Duodenal mucosa (tissue), 2 donors: ENCODE measurements around the gene MAGI1.

Experiments used
- H3K27ac ChIP-seq: one replicate; pipeline ENCODE4 v1.7.0; 2013; ENCODE audit warnings: low read depth, low read length
- H3K27me3 ChIP-seq, 2 donors: one replicate each; pipeline ENCODE4 v1.7.0; 2013; ENCODE audit warnings: low read length in 2 of 2, control low read depth in 1 of 2; ENCODE audit not compliant: insufficient read depth in 2 of 2, control insufficient read depth in 1 of 2
- H3K36me3 ChIP-seq, 2 donors: one replicate each; pipeline ENCODE4 v1.7.0; 2013; ENCODE audit warnings: low read length in 2 of 2, control low read depth in 1 of 2; ENCODE audit not compliant: insufficient read depth in 2 of 2, control insufficient read depth in 1 of 2
- H3K4me1 ChIP-seq, 2 donors: one replicate each; pipeline ENCODE4 v1.7.0; 2013; ENCODE audit warnings: low read length in 2 of 2, control low read depth in 1 of 2; ENCODE audit not compliant: insufficient read depth in 2 of 2, control insufficient read depth in 1 of 2
- H3K4me3 ChIP-seq, 2 donors: one replicate each; pipeline ENCODE4 v1.7.0; 2013; ENCODE audit warnings: low read length in 2 of 2, low read depth in 1 of 2
- H3K9ac ChIP-seq, 2 donors: one replicate each; pipeline ENCODE4 v1.7.0; 2013; ENCODE audit warnings: low read length in 2 of 2, low read depth in 1 of 2
- H3K9me3 ChIP-seq, 2 donors: one replicate each; pipeline ENCODE4 v1.7.0; 2013; ENCODE audit warnings: low read length in 2 of 2, control low read depth in 1 of 2; ENCODE audit not compliant: control insufficient read depth in 1 of 2

The MAGI1 gene

GRCh38 chr3:65639444-65639843 lies 399.3 kb downstream of the MAGI1 start:
- Histone ChIP-seq H3K27me3 (no peaks in the 10 kb centered on the region), H3K9ac (no peak overlapping the region), H3K4me1 (peaks cover 0 to 9% of the 10 kb centered on the region in 2 donors), H3K36me3 (no peaks in the 10 kb centered on the region), H3K9me3 (no peaks in the 10 kb centered on the region), H3K27ac (no peak overlapping the region), H3K4me3 (no peak overlapping the region)

GRCh38 chr3:65638301-65638700 lies 400.4 kb downstream of the MAGI1 start:
- Histone ChIP-seq H3K9ac (no peak overlapping the region), H3K9me3 (no peaks in the 10 kb centered on the region), H3K36me3 (no peaks in the 10 kb centered on the region), H3K4me3 (no peak overlapping the region), H3K27me3 (no peaks in the 10 kb centered on the region), H3K4me1 (peaks cover 0 to 9% of the 10 kb centered on the region in 2 donors), H3K27ac (no peak overlapping the region)

GRCh38 chr3:65636326-65636725 lies 402.4 kb downstream of the MAGI1 start:
- no peak overlapping the region for H3K27ac ChIP-seq
- H3K36me3 ChIP-seq: no peaks in the 10 kb centered on the region
- H3K9ac ChIP-seq: no peak overlapping the region
- no peaks in the 10 kb centered on the region for H3K27me3 ChIP-seq
- H3K4me1 ChIP-seq: peaks cover 0 to 9% of the 10 kb centered on the region in 2 donors
- no peaks in the 10 kb centered on the region for H3K9me3 ChIP-seq
- no peak overlapping the region for H3K4me3 ChIP-seq

GRCh38 chr3:65635657-65636056 lies 403.1 kb downstream of the MAGI1 start:
- Histone ChIP-seq H3K4me3 (no peak overlapping the region), H3K4me1 (peaks cover 0 to 9% of the 10 kb centered on the region in 2 donors), H3K36me3 (no peaks in the 10 kb centered on the region), H3K27ac (no peak overlapping the region), H3K9ac (no peak overlapping the region), H3K27me3 (no peaks in the 10 kb centered on the region), H3K9me3 (no peaks in the 10 kb centered on the region)

GRCh38 chr3:65633018-65633638 lies 405.6 kb downstream of the MAGI1 start:
- no peak overlapping the region for H3K4me3 ChIP-seq
- H3K4me1 ChIP-seq: peaks cover 0 to 9% of the 10 kb centered on the region in 2 donors
- no peaks in the 10 kb centered on the region for H3K36me3 ChIP-seq
- H3K27ac ChIP-seq: no peak overlapping the region
- no peaks in the 10 kb centered on the region for H3K27me3 ChIP-seq
- no peaks in the 10 kb centered on the region for H3K9me3 ChIP-seq
- H3K9ac ChIP-seq: no peak overlapping the region

GRCh38 chr3:65632414-65632813 lies 406.3 kb downstream of the MAGI1 start:
- Histone ChIP-seq H3K36me3 (no peaks in the 10 kb centered on the region), H3K4me1 (peaks cover 0 to 9% of the 10 kb centered on the region in 2 donors), H3K9me3 (no peaks in the 10 kb centered on the region), H3K27ac (no peak overlapping the region), H3K9ac (no peak overlapping the region), H3K27me3 (no peaks in the 10 kb centered on the region), H3K4me3 (no peak overlapping the region)

GRCh38 chr3:65628978-65629377 lies 409.7 kb downstream of the MAGI1 start:
- no peak overlapping the region for H3K4me3 ChIP-seq
- H3K36me3 ChIP-seq: no peaks in the 10 kb centered on the region
- no peaks in the 10 kb centered on the region for H3K4me1 ChIP-seq
- no peak overlapping the region for H3K27ac ChIP-seq
- H3K27me3 ChIP-seq: no peaks in the 10 kb centered on the region
- no peaks in the 10 kb centered on the region for H3K9me3 ChIP-seq
- no peak overlapping the region for H3K9ac ChIP-seq

GRCh38 chr3:65627062-65627461 lies 411.7 kb downstream of the MAGI1 start:
- Histone ChIP-seq H3K9me3 (no peaks in the 10 kb centered on the region), H3K36me3 (no peaks in the 10 kb centered on the region), H3K4me3 (no peak overlapping the region), H3K27me3 (no peaks in the 10 kb centered on the region), H3K9ac (no peak overlapping the region), H3K4me1 (no peaks in the 10 kb centered on the region), H3K27ac (no peak overlapping the region)

- H3K4me1 ChIP-seq: no peaks in the 10 kb centered on the region
- no peak overlapping the region for H3K27ac ChIP-seq
- no peaks in the 10 kb centered on the region for H3K9me3 ChIP-seq
- H3K27me3 ChIP-seq: no peaks in the 10 kb centered on the region
- no peaks in the 10 kb centered on the region for H3K36me3 ChIP-seq
- no peak overlapping the region for H3K4me3 ChIP-seq
- H3K9ac ChIP-seq: no peak overlapping the region
These were observed 413.4 kb downstream of the MAGI1 start for GRCh38 chr3:65625305-65625704.

- H3K9ac ChIP-seq: no peak overlapping the region
- H3K27ac ChIP-seq: no peak overlapping the region
- no peaks in the 10 kb centered on the region for H3K9me3 ChIP-seq
- H3K36me3 ChIP-seq: no peaks in the 10 kb centered on the region
- H3K4me1 ChIP-seq: no peaks in the 10 kb centered on the region
- H3K27me3 ChIP-seq: no peaks in the 10 kb centered on the region
- H3K4me3 ChIP-seq: no peak overlapping the region
These were observed 415.4 kb downstream of the MAGI1 start for GRCh38 chr3:65623362-65623761.

- H3K9me3 ChIP-seq: no peaks in the 10 kb centered on the region
- H3K27ac ChIP-seq: no peak overlapping the region
- H3K4me3 ChIP-seq: no peak overlapping the region
- H3K27me3 ChIP-seq: no peaks in the 10 kb centered on the region
- H3K4me1 ChIP-seq: no peaks in the 10 kb centered on the region
- no peak overlapping the region for H3K9ac ChIP-seq
- H3K36me3 ChIP-seq: no peaks in the 10 kb centered on the region
These were observed 418.8 kb downstream of the MAGI1 start for GRCh38 chr3:65619888-65620287.
